Measurements from ENCODE around the gene ARL2. TPM values are rescaled to one million over a fixed set of nuclear protein-coding genes. Genes with fewer than 3 reads are reported as not detected.

The ARL2 gene
- total RNA-seq, 5 donors from 2014 or later (not counting 1 experiment from before 2014, with no cell fraction given) = 19.7 to 44.3 (median 39.5) TPM

DNA sequence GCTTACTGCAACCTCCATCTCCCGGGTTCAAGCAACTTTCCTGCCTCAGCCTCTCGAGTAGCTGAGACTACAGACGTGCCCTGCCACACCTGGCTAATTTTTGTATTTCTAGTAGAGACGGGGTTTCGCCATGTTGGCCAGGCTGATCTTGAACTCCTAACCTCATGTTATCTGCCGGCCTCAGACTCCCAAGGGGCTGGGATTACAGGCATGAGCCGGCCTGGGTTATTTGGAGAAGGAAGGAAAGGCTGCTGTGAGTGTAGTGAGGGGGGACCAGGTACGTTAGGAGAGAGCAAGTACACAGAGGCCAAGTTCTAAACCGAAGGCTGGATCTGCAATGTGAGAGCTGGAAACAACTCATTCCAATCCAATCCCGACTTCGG is 17.6 kb upstream of the ARL2 start:
- peaks cover 0 to 24% of the 10 kb centered on the region in 2 experiments for H3K27me3 ChIP-seq (replicated peaks in 1 of 2; ENCODE audit: control insufficient read depth in 2 of 2, extremely low read depth in 1 of 2, insufficient read depth in 2 of 2, low read length in 1 of 2)
- no peak overlapping the region for H3K4me3 Mint-ChIP-seq
- ChIA-PET CTCF (interaction anchor here in 1 of 2 donors (0.9 kb wide), 1 partner anchor 186 kb away, joined by 3 read pairs; no protein-coding TSS in a partner anchor), POLR2A (no interaction called here)
- no peak overlapping the region for H3K27ac ChIP-seq (ENCODE audit: low read length)
- no peak for ATAC-seq (replicated peaks in 1 of 4)
- no peak overlapping the region for H3K27ac Mint-ChIP-seq
- no peak overlapping the region for H3K4me3 ChIP-seq (ENCODE audit: control insufficient read depth in 1 of 2, extremely low read depth in 1 of 2, low read length in 1 of 2)
- 63% methylated on average over 4 of the region's 11 CpGs for WGBS (ENCODE audit: insufficient coverage)
- no peaks in the 10 kb centered on the region for H3K9me3 ChIP-seq
- no peak for DNase-seq
- no peaks in the 10 kb centered on the region for H3K36me3 ChIP-seq (ENCODE audit: control insufficient read depth in 2 of 2, extremely low read depth in 1 of 2, insufficient read depth in 1 of 2, low read length in 1 of 2)
- H3K4me1 Mint-ChIP-seq = peaks cover 9 to 18% (median 12%) of the 10 kb centered on the region in 3 donors
- H3K9me3 Mint-ChIP-seq = no peaks in the 10 kb centered on the region
- peaks cover 1 to 4% of the 10 kb centered on the region in 2 donors for H3K27me3 Mint-ChIP-seq
- no peaks in the 10 kb centered on the region for H3K36me3 Mint-ChIP-seq
- H3K4me1 ChIP-seq (ENCODE audit: control insufficient read depth in 1 of 2, extremely low read depth in 1 of 2, insufficient read depth in 2 of 2, low read length in 2 of 2) = peaks cover 0 to 7% of the 10 kb centered on the region in 2 experiments

DNA sequence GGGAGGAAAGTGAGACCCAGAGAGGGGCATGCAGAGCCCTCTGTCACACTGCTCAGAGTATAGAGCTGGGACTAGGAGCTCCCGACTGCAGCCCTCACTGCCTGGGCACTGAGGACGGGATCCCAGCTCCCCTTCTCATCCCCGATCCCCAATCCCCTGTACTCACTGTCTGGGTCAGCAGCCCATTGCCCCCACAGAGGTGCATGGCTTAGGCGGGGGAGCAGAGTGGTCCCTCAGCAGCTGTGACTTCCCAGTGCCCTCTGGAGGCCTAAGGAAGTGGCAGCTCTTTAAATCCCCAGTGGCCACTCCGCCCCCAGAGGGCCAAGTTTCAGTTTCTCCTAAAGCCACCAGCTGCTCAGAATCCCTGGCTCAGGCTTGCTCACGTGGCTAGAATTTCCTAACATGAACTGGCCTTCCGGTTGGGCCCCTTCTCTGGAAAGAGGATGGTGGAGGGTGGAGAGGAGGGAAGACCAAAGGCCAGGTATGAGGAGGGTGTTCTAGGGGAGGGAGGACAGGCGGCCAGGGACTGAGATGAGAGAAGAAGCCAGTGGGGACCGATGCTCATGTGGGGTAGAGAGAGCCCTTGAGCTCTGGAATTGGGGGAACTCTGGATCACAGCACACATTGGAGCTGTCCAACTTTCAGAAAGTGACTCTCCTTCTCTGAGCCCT is 17.1 kb upstream of the ARL2 start, which contains the start of gene BATF2:
Gene BATF2 (minus strand): TSS at position 262 of the 671 bp plus-strand sequence. CDS start 57 bp downstream, at position 205.
- peak in 1 of 4 experiments; percentile 38 for ATAC-seq (replicated peaks in 1 of 4)
- Mint-ChIP-seq H3K4me3 (no peak within 1 kb of the TSS), H3K27me3 (peaks cover 1 to 4% of the 10 kb centered on the region in 2 donors), H3K27ac (no peak within 1 kb of the TSS), H3K4me1 (peaks cover 9 to 16% (median 12%) of the 10 kb centered on the region in 3 donors), H3K36me3 (no peaks in the 10 kb centered on the region), H3K9me3 (no peaks in the 10 kb centered on the region)
- Histone ChIP-seq H3K27ac (ENCODE audit: low read length) (no peak within 1 kb of the TSS), H3K27me3 (replicated peaks in 1 of 2; ENCODE audit: control insufficient read depth in 2 of 2, extremely low read depth in 1 of 2, insufficient read depth in 2 of 2, low read length in 1 of 2) (peaks cover 0 to 28% of the 10 kb centered on the region in 2 experiments), H3K4me1 (ENCODE audit: control insufficient read depth in 1 of 2, extremely low read depth in 1 of 2, insufficient read depth in 2 of 2, low read length in 2 of 2) (peaks cover 0 to 7% of the 10 kb centered on the region in 2 experiments), H3K4me3 (ENCODE audit: control insufficient read depth in 1 of 2, extremely low read depth in 1 of 2, low read length in 1 of 2) (no peak within 1 kb of the TSS), H3K9me3 (no peaks in the 10 kb centered on the region), H3K36me3 (ENCODE audit: control insufficient read depth in 2 of 2, extremely low read depth in 1 of 2, insufficient read depth in 1 of 2, low read length in 1 of 2) (no peaks in the 10 kb centered on the region)
- peak in 3 of 35 experiments; percentile 3 to 23 (median 22) for DNase-seq
- CTCF ChIA-PET = interaction anchor here (0.7 to 0.9 kb wide), 2 partner anchors 148 to 185 kb away, joined by 3 read pairs; no protein-coding TSS in a partner anchor
- POLR2A ChIA-PET = no interaction called here
- 32% methylated on average over 8 of the region's 9 CpGs for WGBS (ENCODE audit: insufficient coverage)

DNA sequence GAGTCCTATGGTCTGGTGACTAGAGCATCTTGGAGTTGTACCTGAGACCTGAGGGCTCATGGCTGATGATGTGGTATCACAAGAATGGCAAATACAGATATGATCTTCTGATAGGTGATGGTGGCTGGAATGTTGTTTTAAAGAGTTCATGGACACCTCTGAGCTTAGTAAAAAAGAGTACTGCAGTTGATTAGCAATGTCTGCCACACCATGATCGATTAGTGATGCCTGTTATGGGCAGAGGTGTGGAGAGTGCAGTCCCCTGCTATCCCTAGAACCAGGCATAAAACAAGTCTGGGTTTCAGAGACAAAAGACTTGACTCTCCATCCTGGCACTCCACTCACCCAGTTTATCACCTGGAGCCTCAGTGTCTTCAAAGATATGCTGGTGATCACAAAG is 15.8 kb upstream of the ARL2 start:
- H3K4me3 Mint-ChIP-seq = peak overlapping the region in 1 of 3 donors; percentile 15

GRCh38 chr11:64998690-64999431 is 15.1 kb upstream of the ARL2 start:
- ATAC-seq (replicated peaks in 1 of 4) (peak in 1 of 4 experiments; percentile 24), DNase-seq (no peak)
- Histone ChIP-seq H3K4me1 (ENCODE audit: control insufficient read depth in 1 of 2, extremely low read depth in 1 of 2, insufficient read depth in 2 of 2, low read length in 2 of 2) (peaks cover 0 to 7% of the 10 kb centered on the region in 2 experiments), H3K27ac (ENCODE audit: low read length) (no peak overlapping the region), H3K36me3 (ENCODE audit: control insufficient read depth in 2 of 2, extremely low read depth in 1 of 2, insufficient read depth in 1 of 2, low read length in 1 of 2) (no peaks in the 10 kb centered on the region), H3K27me3 (replicated peaks in 1 of 2; ENCODE audit: control insufficient read depth in 2 of 2, extremely low read depth in 1 of 2, insufficient read depth in 2 of 2, low read length in 1 of 2) (peaks cover 0 to 42% of the 10 kb centered on the region in 2 experiments), H3K9me3 (no peaks in the 10 kb centered on the region), H3K4me3 (ENCODE audit: control insufficient read depth in 1 of 2, extremely low read depth in 1 of 2, low read length in 1 of 2) (no peak overlapping the region)
- ChIA-PET POLR2A (no interaction called here), CTCF (no interaction called here)
- H3K27ac Mint-ChIP-seq = peak overlapping the region; percentile 41 to 83
- H3K27me3 Mint-ChIP-seq = peaks cover 1 to 4% of the 10 kb centered on the region in 2 donors
- peaks cover 9 to 16% (median 12%) of the 10 kb centered on the region in 3 donors for H3K4me1 Mint-ChIP-seq
- WGBS (ENCODE audit: insufficient coverage) = 86% methylated on average over 5 of the region's 9 CpGs
- H3K9me3 Mint-ChIP-seq = no peaks in the 10 kb centered on the region
- peak overlapping the region in 1 of 3 donors; percentile 15 for H3K4me3 Mint-ChIP-seq
- H3K36me3 Mint-ChIP-seq = no peaks in the 10 kb centered on the region

More for the DNA sequence above, 15.8 kb upstream of the ARL2 start:
- H3K9me3 Mint-ChIP-seq = no peaks in the 10 kb centered on the region
- H3K9me3 ChIP-seq = no peaks in the 10 kb centered on the region
- no peak for DNase-seq
- no CpG with 5 or more reads among the region's 1 CpG for WGBS (ENCODE audit: insufficient coverage)
- no peak for ATAC-seq (replicated peaks in 1 of 4)
- ChIA-PET POLR2A (no interaction called here), CTCF (no interaction called here)
- H3K36me3 ChIP-seq (ENCODE audit: control insufficient read depth in 2 of 2, extremely low read depth in 1 of 2, insufficient read depth in 1 of 2, low read length in 1 of 2) = no peaks in the 10 kb centered on the region
- no peak overlapping the region for H3K27ac ChIP-seq (ENCODE audit: low read length)
- peaks cover 0 to 7% of the 10 kb centered on the region in 2 experiments for H3K4me1 ChIP-seq (ENCODE audit: control insufficient read depth in 1 of 2, extremely low read depth in 1 of 2, insufficient read depth in 2 of 2, low read length in 2 of 2)
- H3K4me1 Mint-ChIP-seq = peaks cover 9 to 16% (median 12%) of the 10 kb centered on the region in 3 donors
- peaks cover 0 to 35% of the 10 kb centered on the region in 2 experiments for H3K27me3 ChIP-seq (replicated peaks in 1 of 2; ENCODE audit: control insufficient read depth in 2 of 2, extremely low read depth in 1 of 2, insufficient read depth in 2 of 2, low read length in 1 of 2)
- H3K4me3 ChIP-seq (ENCODE audit: control insufficient read depth in 1 of 2, extremely low read depth in 1 of 2, low read length in 1 of 2) = no peak overlapping the region
- H3K36me3 Mint-ChIP-seq = no peaks in the 10 kb centered on the region
- peak overlapping the region; percentile 41 to 83 for H3K27ac Mint-ChIP-seq
- H3K27me3 Mint-ChIP-seq = peaks cover 1 to 4% of the 10 kb centered on the region in 2 donors

DNA sequence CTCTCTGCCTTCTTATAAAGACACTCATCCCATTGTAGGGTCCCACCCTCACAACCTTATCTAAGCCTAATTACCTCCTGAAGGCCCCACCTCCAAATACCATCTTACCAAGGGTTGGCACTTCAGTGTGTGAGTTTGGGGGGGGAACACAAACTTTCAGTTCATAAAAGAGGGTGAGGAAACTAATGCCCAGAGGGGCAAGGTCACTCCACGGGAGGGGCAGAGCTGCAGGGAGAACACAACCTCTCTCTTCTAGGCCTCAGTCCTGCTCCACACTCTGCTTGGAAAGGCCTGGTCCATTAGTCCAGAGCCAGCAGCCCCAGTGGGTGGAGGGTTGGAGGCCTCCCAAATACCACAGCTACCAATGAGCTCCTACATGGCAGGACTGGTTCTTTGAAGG is 14.5 kb upstream of the ARL2 start:
- H3K9me3 Mint-ChIP-seq = no peaks in the 10 kb centered on the region
- ChIA-PET CTCF (interaction anchor here in 1 of 2 donors (0.6 kb wide), 1 partner anchor 80 kb away, joined by 4 read pairs; no protein-coding TSS in a partner anchor), POLR2A (no interaction called here)
- Histone ChIP-seq H3K27me3 (replicated peaks in 1 of 2; ENCODE audit: control insufficient read depth in 2 of 2, extremely low read depth in 1 of 2, insufficient read depth in 2 of 2, low read length in 1 of 2) (peaks cover 0 to 37% of the 10 kb centered on the region in 2 experiments), H3K27ac (ENCODE audit: low read length) (no peak overlapping the region), H3K36me3 (ENCODE audit: control insufficient read depth in 2 of 2, extremely low read depth in 1 of 2, insufficient read depth in 1 of 2, low read length in 1 of 2) (no peaks in the 10 kb centered on the region), H3K4me3 (ENCODE audit: control insufficient read depth in 1 of 2, extremely low read depth in 1 of 2, low read length in 1 of 2) (no peak overlapping the region), H3K9me3 (no peaks in the 10 kb centered on the region), H3K4me1 (ENCODE audit: control insufficient read depth in 1 of 2, extremely low read depth in 1 of 2, insufficient read depth in 2 of 2, low read length in 2 of 2) (peaks cover 0 to 7% of the 10 kb centered on the region in 2 experiments)
- DNase-seq (no peak), ATAC-seq (replicated peaks in 1 of 4) (no peak)
- H3K4me3 Mint-ChIP-seq = no peak overlapping the region
- H3K4me1 Mint-ChIP-seq = peaks cover 9 to 16% (median 12%) of the 10 kb centered on the region in 3 donors
- WGBS (ENCODE audit: insufficient coverage) = no CpG with 5 or more reads among the region's 1 CpG
- no peaks in the 10 kb centered on the region for H3K36me3 Mint-ChIP-seq
- H3K27ac Mint-ChIP-seq = no peak overlapping the region
- peaks cover 1 to 4% of the 10 kb centered on the region in 2 donors for H3K27me3 Mint-ChIP-seq

GRCh38 chr11:65002706-65003105 is 11.3 kb upstream of the ARL2 start:
- POLR2A ChIA-PET = no interaction called here
- Mint-ChIP-seq H3K27me3 (no peaks in the 10 kb centered on the region), H3K36me3 (no peaks in the 10 kb centered on the region), H3K9me3 (no peaks in the 10 kb centered on the region), H3K4me3 (no peak overlapping the region), H3K27ac (no peak overlapping the region), H3K4me1 (peaks cover 8 to 10% (median 9%) of the 10 kb centered on the region in 3 donors)
- no peak overlapping the region for H3K27ac ChIP-seq (ENCODE audit: low read length)
- ATAC-seq (replicated peaks in 1 of 4) = no peak
- peaks cover 0 to 7% of the 10 kb centered on the region in 2 experiments for H3K4me1 ChIP-seq (ENCODE audit: control insufficient read depth in 1 of 2, extremely low read depth in 1 of 2, insufficient read depth in 2 of 2, low read length in 2 of 2)
- no peaks in the 10 kb centered on the region for H3K9me3 ChIP-seq
- DNase-seq = no peak
- peaks cover 0 to 22% of the 10 kb centered on the region in 2 experiments for H3K27me3 ChIP-seq (replicated peaks in 1 of 2; ENCODE audit: control insufficient read depth in 2 of 2, extremely low read depth in 1 of 2, insufficient read depth in 2 of 2, low read length in 1 of 2)
- 93% methylated on average over 4 of the region's 5 CpGs for WGBS (ENCODE audit: insufficient coverage)
- H3K4me3 ChIP-seq (ENCODE audit: control insufficient read depth in 1 of 2, extremely low read depth in 1 of 2, low read length in 1 of 2) = no peak overlapping the region
- CTCF ChIA-PET = no interaction called here
- H3K36me3 ChIP-seq (ENCODE audit: control insufficient read depth in 2 of 2, extremely low read depth in 1 of 2, insufficient read depth in 1 of 2, low read length in 1 of 2) = no peaks in the 10 kb centered on the region

Measured in T-cell (primary cell).